Gastroesophageal sphincter (tissue), 3 donors: ENCODE measurements around the gene PLIN4.

Experiments
- CTCF ChIP-seq, 4 experiments: fragments of 200-600 bp in 2 of 4; fragments of 450-650 bp in 2 of 4; sonication (generic) in 1 of 4; IDR thresholded peaks; one replicate each; pipeline ENCODE4 v1.5.1; 2017 to 2019; ENCODE audit warnings: antibody characterized with exemption in 4 of 4, mild to moderate bottlenecking in 2 of 4, moderate library complexity in 2 of 4
- POLR2A ChIP-seq, 2 donors: fragments of 450-650 bp; IDR thresholded peaks; one replicate each; pipeline ENCODE4 v1.6.1; 2017; ENCODE audit warnings: antibody characterized with exemption in 2 of 2, mild to moderate bottlenecking in 2 of 2, moderate library complexity in 1 of 2
- POLR2AphosphoS5 ChIP-seq: sonication (generic); formaldehyde crosslinking; IDR thresholded peaks from one replicate; pipeline ENCODE4 v1.6.1; 2017; ENCODE audit warnings: antibody characterized with exemption

- no peak for TF ChIP-seq CTCF (IDR thresholded peaks at IDR 0.05)
- TF ChIP-seq POLR2AphosphoS5: no peak
- TF ChIP-seq POLR2A (IDR thresholded peaks at IDR 0.05): no peak
These were observed 53.3 kb downstream of the PLIN4 start for GRCh38 chr19:4464815-4465581.
